Measurements from ENCODE around the gene CLEC1A. TPM values are rescaled to one million over a fixed set of nuclear protein-coding genes. Genes with fewer than 3 reads are reported as not detected.
A peak's percentile ranks its signal among the peaks of the same experiment; 100 is the strongest.

Gene CLEC1A
- total and polyA plus RNA-seq, 2 donors (not counting 3 experiments of a cell fraction or from before 2014, with no cell fraction given): 22.0 to 24.2 TPM

DNA sequence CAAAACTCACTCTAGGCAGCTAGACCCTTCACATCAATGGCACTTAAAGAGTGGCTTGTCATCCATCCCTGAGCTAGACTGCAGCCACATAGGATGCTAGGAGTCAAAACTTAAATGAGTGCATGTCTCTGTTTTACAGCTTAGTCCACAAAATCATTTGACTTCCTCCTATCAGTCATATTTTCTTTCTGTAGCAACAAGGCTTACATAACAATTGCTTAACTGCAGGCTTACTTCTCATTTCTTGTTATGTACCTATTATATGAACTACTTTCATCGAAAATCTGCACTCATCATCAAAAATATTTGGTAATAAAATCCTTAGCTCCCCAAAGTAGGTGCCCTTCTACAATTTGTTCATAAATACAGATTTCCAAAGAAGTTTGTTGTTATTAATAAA is 30.1 kb downstream of the CLEC1A start:
- H3K27me3 ChIP-seq (ENCODE audit: control insufficient read depth in 2 of 2, insufficient read depth in 2 of 2, low read length in 2 of 2): no peaks in the 10 kb centered on the region
- no peak for FAIRE-seq
- intact Hi-C loops (cut with micrococcal nuclease) (loop anchor here (1.0 to 10.0 kb wide), 6 partner anchors 31 to 1106 kb away; partner anchors contain the start of genes GABARAPL1 and SMIM10L1), dilution Hi-C loops (cut with MboI; ENCODE audit: extremely low pct_ligation_motif_present, low sequenced_read_pairs) (no loop called here)
- POLR2A ChIA-PET: interaction anchor here (0.7 to 2.7 kb wide), 7 partner anchors 29 to 144 kb away, joined by 3 to 15 read pairs (median 7); partner anchors contain the start of genes CLEC1A and GABARAPL1
- CTCF ChIA-PET: interaction anchor here (0.7 to 3.2 kb wide), 24 partner anchors 9 to 326 kb away, joined by 3 to 29 read pairs (median 7); partner anchors contain the start of genes CLEC12B and CLEC1A
- H3K79me2 ChIP-seq (ENCODE audit: control insufficient read depth, insufficient read depth, low read length): no peaks in the 10 kb centered on the region
- BruUV-seq (replicated peaks): TSS peak; percentile 2
- peak overlapping the region; percentile 85 for H3K9ac ChIP-seq (replicated peaks; ENCODE audit: extremely low read depth, insufficient read depth, low read length)
- no peaks in the 10 kb centered on the region for H4K20me1 ChIP-seq (replicated peaks; ENCODE audit: control insufficient read depth, extremely low read depth, insufficient read depth, low read length)
- peaks cover 3 to 6% of the 10 kb centered on the region in 2 experiments for H3K36me3 ChIP-seq (ENCODE audit: control insufficient read depth in 2 of 2, extremely low read depth in 1 of 2, insufficient read depth in 2 of 2, low read length in 2 of 2)
- TF ChIP-seq, protein P1, sequence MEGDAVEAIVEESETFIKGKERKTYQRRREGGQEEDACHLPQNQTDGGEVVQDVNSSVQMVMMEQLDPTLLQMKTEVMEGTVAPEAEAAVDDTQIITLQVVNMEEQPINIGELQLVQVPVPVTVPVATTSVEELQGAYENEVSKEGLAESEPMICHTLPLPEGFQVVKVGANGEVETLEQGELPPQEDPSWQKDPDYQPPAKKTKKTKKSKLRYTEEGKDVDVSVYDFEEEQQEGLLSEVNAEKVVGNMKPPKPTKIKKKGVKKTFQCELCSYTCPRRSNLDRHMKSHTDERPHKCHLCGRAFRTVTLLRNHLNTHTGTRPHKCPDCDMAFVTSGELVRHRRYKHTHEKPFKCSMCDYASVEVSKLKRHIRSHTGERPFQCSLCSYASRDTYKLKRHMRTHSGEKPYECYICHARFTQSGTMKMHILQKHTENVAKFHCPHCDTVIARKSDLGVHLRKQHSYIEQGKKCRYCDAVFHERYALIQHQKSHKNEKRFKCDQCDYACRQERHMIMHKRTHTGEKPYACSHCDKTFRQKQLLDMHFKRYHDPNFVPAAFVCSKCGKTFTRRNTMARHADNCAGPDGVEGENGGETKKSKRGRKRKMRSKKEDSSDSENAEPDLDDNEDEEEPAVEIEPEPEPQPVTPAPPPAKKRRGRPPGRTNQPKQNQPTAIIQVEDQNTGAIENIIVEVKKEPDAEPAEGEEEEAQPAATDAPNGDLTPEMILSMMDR (IDR thresholded peaks at IDR 0.05; ENCODE audit: extremely low read depth in 1 of 2, insufficient read depth in 1 of 2, low read depth in 1 of 2, low read length in 2 of 2): no peak
- no peak for TF ChIP-seq GATA2 (IDR thresholded peaks at IDR 0.05; ENCODE audit: insufficient read depth, insufficient read length, low read depth, low read length)
- TF ChIP-seq POLR2A (IDR thresholded peaks at IDR 0.05; ENCODE audit: low read depth, low read length): no peak
- no peak for TF ChIP-seq POLR2AphosphoS5 (IDR thresholded peaks at IDR 0.05; ENCODE audit: insufficient read depth, low read depth, low read length)
- TF ChIP-seq, protein P2, sequence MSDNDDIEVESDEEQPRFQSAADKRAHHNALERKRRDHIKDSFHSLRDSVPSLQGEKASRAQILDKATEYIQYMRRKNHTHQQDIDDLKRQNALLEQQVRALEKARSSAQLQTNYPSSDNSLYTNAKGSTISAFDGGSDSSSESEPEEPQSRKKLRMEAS (IDR thresholded peaks at IDR 0.05; ENCODE audit: insufficient read depth, insufficient read length): no peak
- no peak for TF ChIP-seq EZH2 (IDR thresholded peaks at IDR 0.05; ENCODE audit: borderline replicate concordance, low read depth, low read length, severe bottlenecking)
- TF ChIP-seq JUN (IDR thresholded peaks at IDR 0.05; ENCODE audit: borderline replicate concordance, insufficient read depth, insufficient read length, low read depth): no peak
- no peak for TF ChIP-seq FOS (IDR thresholded peaks at IDR 0.05; ENCODE audit: borderline replicate concordance, insufficient read depth, low read length)
- TF ChIP-seq MYC (IDR thresholded peaks at IDR 0.05; ENCODE audit: low read depth, low read length): no peak
- DNase-seq (ENCODE audit: low read depth, low spot score): peak; percentile 67
- H3K4me3 ChIP-seq (replicated peaks in 1 of 3; ENCODE audit: insufficient read depth in 1 of 3, low read depth in 1 of 3, low read length in 3 of 3): peak overlapping the region in 1 of 3 experiments; percentile 16
- peak overlapping the region; percentile 84 for H3K4me2 ChIP-seq (ENCODE audit: insufficient read depth, low read length)
- H2AFZ ChIP-seq (ENCODE audit: low read depth, low read length): no peak overlapping the region
- H3K4me1 ChIP-seq (ENCODE audit: control insufficient read depth, extremely low read depth, insufficient read depth, low read length): peaks cover 44% of the 10 kb centered on the region
- H3K27ac ChIP-seq (ENCODE audit: insufficient read depth, low read depth, low read length): peak overlapping the region; percentile 98
- no peaks in the 10 kb centered on the region for H3K9me3 ChIP-seq (replicated peaks; ENCODE audit: control insufficient read depth, insufficient read depth, low read length)
- H3K9me1 ChIP-seq (replicated peaks; ENCODE audit: control insufficient read depth, extremely low read depth, insufficient read depth, low read length): no peaks in the 10 kb centered on the region

All from endothelial cell of umbilical vein (primary cell).